Skeletal muscle cell (primary cell): ENCODE measurements around the gene ZNF84.

Experiments used
- DNase-seq: peaks from one replicate; pipeline ENCODE4 v3.0.0-alpha.2; 2010; ENCODE audit warnings: low read depth
- H3K4me3 ChIP-seq: 2 replicates; pipeline ENCODE4 v1.5.1; 2011; ENCODE audit warnings: low read depth, mild to moderate bottlenecking, control low read depth, low read length, moderate library complexity

Gene ZNF84

DNA sequence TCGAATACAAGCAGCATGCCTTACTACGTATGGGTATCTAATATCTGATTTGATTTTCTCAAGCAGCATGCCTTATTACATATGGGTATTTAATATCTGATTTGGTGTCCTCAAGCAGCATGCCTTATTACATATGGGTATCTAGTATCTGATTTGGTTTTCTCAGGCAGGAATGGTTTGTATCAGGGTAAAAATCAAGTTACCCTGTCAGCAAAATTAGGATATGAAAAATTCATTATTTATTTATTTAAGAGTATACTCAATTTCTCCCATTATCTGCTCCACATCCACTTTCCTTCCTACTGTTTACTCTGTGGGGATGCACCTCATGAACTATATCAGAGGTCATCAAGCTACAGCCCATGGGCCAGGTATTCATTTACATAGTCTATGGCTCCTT, 70.8 kb downstream of the ZNF84 start:
- no peak for DNase-seq
- no peak overlapping the region for H3K4me3 ChIP-seq
